ENCODE measurements around the gene SFN.

DNA sequence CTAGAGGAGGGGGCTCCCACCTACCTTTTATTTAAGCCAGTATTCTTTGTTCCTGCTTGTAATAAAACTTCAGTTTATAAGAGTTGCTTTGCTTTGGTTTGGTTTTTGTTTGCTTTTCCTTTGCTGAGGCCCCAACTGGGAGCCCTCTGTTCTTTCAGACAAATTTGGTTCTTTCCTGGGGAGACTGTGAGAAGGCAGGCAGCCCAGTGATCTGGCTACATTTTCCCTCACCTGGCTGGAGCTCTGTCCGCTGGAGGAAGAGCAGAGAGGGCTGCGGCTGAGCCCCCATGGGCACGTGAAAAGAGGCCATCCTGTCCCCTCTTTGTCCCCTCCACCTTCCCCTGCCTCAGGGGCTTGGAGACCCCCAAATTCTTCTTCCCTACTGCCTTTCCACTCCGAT, 7.3 kb upstream of the SFN start:
- TF ChIP-seq, protein P1, sequence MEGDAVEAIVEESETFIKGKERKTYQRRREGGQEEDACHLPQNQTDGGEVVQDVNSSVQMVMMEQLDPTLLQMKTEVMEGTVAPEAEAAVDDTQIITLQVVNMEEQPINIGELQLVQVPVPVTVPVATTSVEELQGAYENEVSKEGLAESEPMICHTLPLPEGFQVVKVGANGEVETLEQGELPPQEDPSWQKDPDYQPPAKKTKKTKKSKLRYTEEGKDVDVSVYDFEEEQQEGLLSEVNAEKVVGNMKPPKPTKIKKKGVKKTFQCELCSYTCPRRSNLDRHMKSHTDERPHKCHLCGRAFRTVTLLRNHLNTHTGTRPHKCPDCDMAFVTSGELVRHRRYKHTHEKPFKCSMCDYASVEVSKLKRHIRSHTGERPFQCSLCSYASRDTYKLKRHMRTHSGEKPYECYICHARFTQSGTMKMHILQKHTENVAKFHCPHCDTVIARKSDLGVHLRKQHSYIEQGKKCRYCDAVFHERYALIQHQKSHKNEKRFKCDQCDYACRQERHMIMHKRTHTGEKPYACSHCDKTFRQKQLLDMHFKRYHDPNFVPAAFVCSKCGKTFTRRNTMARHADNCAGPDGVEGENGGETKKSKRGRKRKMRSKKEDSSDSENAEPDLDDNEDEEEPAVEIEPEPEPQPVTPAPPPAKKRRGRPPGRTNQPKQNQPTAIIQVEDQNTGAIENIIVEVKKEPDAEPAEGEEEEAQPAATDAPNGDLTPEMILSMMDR (IDR thresholded peaks at IDR 0.05), result no peak
- no peak for TF ChIP-seq TP53 (CRISPR knock-in tag; IDR thresholded peaks at IDR 0.05)
- TF ChIP-seq CBFB (CRISPR knock-in tag; IDR thresholded peaks at IDR 0.05; ENCODE audit: low read depth), result no peak

All from WTC11 (cell line).